K562 (cell line): Measurements from ENCODE around the gene NFIC. TPM values are rescaled to one million over a fixed set of nuclear protein-coding genes. Genes with fewer than 3 reads are reported as not detected.

Experiments used
- GATA2 ChIP-seq: sonication (generic); formaldehyde crosslinking; IDR thresholded peaks from 2 replicates; pipeline ENCODE4 v1.4.0; 2020; ENCODE audit warnings: mild to moderate bottlenecking, missing genetic modification reagents
- GMEB1 ChIP-seq: fragments of 250-450 bp; sonication (Bioruptor Pico); IDR thresholded peaks from 2 replicates; pipeline ENCODE4 v1.4.0; 2020; ENCODE audit warnings: mild to moderate bottlenecking
- HMG20A ChIP-seq: fragments of 450-650 bp; formaldehyde crosslinking; conservative IDR thresholded peaks from 2 replicates; pipeline ENCODE4 v1.4.0; 2020; ENCODE audit warnings: mild to moderate bottlenecking, mixed read lengths
- ILF3 ChIP-seq: fragments of 450-650 bp; IDR thresholded peaks from 2 replicates; pipeline ENCODE4 v1.6.1; 2018; ENCODE audit warnings: antibody characterized with exemption, mild to moderate bottlenecking, moderate library complexity, borderline replicate concordance
- IRF9 ChIP-seq: fragments of 450-650 bp; IDR thresholded peaks from 2 replicates; pipeline ENCODE4 v1.6.1; 2016; ENCODE audit warnings: missing biosample characterization, missing genetic modification characterization
- KDM1A ChIP-seq, 2 experiments: fragments of 450-650 bp; IDR thresholded peaks; 2 replicates each; pipeline ENCODE4 v1.6.1; 2016; ENCODE audit warnings: mild to moderate bottlenecking in 2 of 2
- MYC ChIP-seq, 2 experiments: fragments of 250-450 bp in 1 of 2; sonication (Bioruptor Pico) in 1 of 2; IDR thresholded peaks; 2 replicates each; pipeline versions ENCODE4 v1.5.1 to v1.6.1; 2012 to 2021; ENCODE audit warnings: low read depth in 2 of 2, borderline replicate concordance in 1 of 2, improper control_type of control experiment in 1 of 2, low read length in 1 of 2, mild to moderate bottlenecking in 1 of 2, moderate library complexity in 1 of 2
- RBM14 ChIP-seq: fragments of 200-400 bp; formaldehyde crosslinking; IDR thresholded peaks from 2 replicates; pipeline ENCODE4 v1.6.1; 2018; ENCODE audit warnings: low read depth, mild to moderate bottlenecking, low read length, moderate library complexity, borderline replicate concordance; ENCODE audit not compliant: insufficient read depth
- VEZF1 ChIP-seq: fragments of 200-800 bp; sonication (Bioruptor generic); IDR thresholded peaks from 2 replicates; pipeline ENCODE4 v1.6.1; 2017; ENCODE audit warnings: missing genetic modification characterization, missing compliant biosample characterization
- polyA plus RNA-seq, 8 experiments: library from polyadenylated mRNA; depleted of rRNA in 4 of 8; stranded (reverse) in 5 of 8; unstranded in 3 of 8; fragments of >200 nt; fragmentation: Nextera tagmentation in 2 of 8; fragmentation: Illumina TruSeq in 1 of 8; extraction: Ambion mirVana in 2 of 8; extraction: Trizol in 1 of 8; gene quantifications; 2 replicates each; pipeline versions ENCODE4 v1.2.1 to v1.2.3, GENCODE V29; 2011 to 2014; ENCODE audit warnings: inconsistent platforms in 1 of 8, missing spikeins in 1 of 8
- total RNA-seq, 7 experiments: library from RNA; depleted of rRNA in 6 of 7; stranded (reverse); fragments of >200 nt in 6 of 7; fragmentation: Illumina TruSeq in 2 of 7; extraction: Trizol in 2 of 7; gene quantifications; 2 replicates each; pipeline versions ENCODE4 v1.2.1 to v1.2.3, GENCODE V29; 2011 to 2021; ENCODE audit warnings: low replicate concordance in 1 of 7

Gene NFIC
- total and polyA plus RNA-seq, 9 of the 15 experiments (the other 6 are each of a cell fraction or from before 2014, with no cell fraction given) = 0.71 to 62.1 (median 6.9) TPM

GRCh38 chr19:3366753-3367627, 607 bp downstream of the NFIC start (continued):
- TF ChIP-seq RBM14 = no peak
- TF ChIP-seq VEZF1 (CRISPR knock-in tag) = peak; percentile 48; the same call in 1 of the 2 replicates
- TF ChIP-seq KDM1A (IDR thresholded peaks at IDR 0.05) = peak in 1 of 2 experiments; percentile 83; a peak in 2 of 4 replicates
- peak; percentile 83 for TF ChIP-seq MYC (IDR thresholded peaks at IDR 0.05; ENCODE audit: low read depth, low read length)
- 0 out of 2 replicates have a peak, but pooled peaks have one; percentile 59 for TF ChIP-seq MYC (CRISPR knock-in tag; IDR thresholded peaks at IDR 0.05; ENCODE audit: borderline replicate concordance, low read depth)
- peak; percentile 8; the same call in 1 of the 2 replicates for TF ChIP-seq GMEB1 (CRISPR knock-in tag)
- no peak for TF ChIP-seq GATA2 (CRISPR knock-in tag)
- TF ChIP-seq ILF3 = no peak
- no peak for TF ChIP-seq IRF9 (tag)
- no peak for TF ChIP-seq HMG20A
